Cardiac fibroblast (primary cell): Measurements from ENCODE around the gene EPHX1.

Experiments used
- DNase-seq, 2 donors: peaks; one replicate each; pipeline versions ENCODE4 v3.0.0 to v3.0.0-alpha.2; 2010; ENCODE audit warnings: low read depth in 2 of 2
- H3K4me3 ChIP-seq, 2 donors: replicated peaks in 1 of 2; 1 replicate in 1 of 2; 2 replicates in 1 of 2; pipeline ENCODE4 v1.5.1; 2011; ENCODE audit warnings: low read depth in 2 of 2, low read length in 2 of 2, mild to moderate bottlenecking in 2 of 2, moderate library complexity in 1 of 2
- TF ChIP-seq, protein P1 (sequence below): IDR thresholded peaks from one replicate; pipeline ENCODE4 v1.5.1; 2011; ENCODE audit warnings: low read depth, mild to moderate bottlenecking, low read length, inconsistent platforms

The EPHX1 gene

DNA sequence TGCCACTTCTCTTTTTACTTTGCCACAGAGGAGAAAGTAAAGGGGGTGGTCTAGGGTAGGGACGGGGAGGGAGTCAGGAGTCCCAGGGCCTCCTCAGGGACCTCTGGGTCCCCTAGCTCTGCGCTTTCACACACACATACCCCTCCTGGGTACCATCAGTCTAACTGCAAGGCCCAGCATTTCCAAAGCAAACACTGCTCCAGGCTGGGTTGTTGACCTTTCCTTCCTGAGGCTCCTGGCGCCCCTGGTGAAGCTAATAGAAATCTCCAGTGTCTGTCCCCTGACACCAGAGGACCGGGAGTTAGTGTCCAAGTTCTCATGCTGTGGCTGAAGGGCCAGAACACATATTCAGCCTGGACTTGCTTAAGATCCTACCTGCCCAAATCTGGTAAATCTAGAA, 68.4 kb downstream of the EPHX1 start:
- no peak overlapping the region for H3K4me3 ChIP-seq
- DNase-seq, result no peak
- TF ChIP-seq, protein P1, sequence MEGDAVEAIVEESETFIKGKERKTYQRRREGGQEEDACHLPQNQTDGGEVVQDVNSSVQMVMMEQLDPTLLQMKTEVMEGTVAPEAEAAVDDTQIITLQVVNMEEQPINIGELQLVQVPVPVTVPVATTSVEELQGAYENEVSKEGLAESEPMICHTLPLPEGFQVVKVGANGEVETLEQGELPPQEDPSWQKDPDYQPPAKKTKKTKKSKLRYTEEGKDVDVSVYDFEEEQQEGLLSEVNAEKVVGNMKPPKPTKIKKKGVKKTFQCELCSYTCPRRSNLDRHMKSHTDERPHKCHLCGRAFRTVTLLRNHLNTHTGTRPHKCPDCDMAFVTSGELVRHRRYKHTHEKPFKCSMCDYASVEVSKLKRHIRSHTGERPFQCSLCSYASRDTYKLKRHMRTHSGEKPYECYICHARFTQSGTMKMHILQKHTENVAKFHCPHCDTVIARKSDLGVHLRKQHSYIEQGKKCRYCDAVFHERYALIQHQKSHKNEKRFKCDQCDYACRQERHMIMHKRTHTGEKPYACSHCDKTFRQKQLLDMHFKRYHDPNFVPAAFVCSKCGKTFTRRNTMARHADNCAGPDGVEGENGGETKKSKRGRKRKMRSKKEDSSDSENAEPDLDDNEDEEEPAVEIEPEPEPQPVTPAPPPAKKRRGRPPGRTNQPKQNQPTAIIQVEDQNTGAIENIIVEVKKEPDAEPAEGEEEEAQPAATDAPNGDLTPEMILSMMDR, result no peak

DNA sequence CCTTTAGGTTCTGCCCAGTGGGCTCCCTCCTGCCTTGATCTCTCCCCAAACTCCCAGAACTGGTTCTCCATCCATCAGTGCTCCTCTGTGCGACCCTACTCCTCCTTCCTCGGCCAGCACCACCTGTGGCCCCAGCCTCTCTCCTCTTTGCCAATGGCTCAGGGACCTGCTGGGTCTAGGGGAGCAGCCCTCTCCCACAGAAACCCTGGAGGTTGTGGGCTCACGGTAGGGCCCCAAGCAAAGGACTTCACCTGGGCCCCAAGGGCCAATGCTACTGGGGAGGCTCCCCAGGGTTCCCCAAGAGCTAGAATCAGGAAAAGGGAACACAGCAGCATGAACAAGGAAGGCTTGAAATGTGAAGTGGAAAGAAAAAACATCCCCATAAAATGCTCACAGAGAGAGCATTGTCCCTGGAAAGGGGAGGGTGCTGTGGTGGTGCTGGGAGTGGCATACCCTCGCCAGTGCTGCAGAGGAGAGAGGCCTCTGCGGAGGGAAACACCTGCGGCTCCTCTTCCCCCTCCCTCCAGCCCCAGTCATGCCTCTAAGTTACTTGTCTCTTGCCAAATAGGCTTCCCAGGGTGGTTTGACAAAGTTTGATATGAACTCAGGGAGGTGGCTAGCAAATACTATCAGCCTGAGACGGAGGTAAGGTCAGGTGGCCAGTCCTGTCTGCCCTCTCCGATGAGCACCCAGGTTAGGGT, 69.7 kb downstream of the EPHX1 start:
- no peak for DNase-seq
- TF ChIP-seq, protein P1, result no peak
- no peak overlapping the region for H3K4me3 ChIP-seq

DNA sequence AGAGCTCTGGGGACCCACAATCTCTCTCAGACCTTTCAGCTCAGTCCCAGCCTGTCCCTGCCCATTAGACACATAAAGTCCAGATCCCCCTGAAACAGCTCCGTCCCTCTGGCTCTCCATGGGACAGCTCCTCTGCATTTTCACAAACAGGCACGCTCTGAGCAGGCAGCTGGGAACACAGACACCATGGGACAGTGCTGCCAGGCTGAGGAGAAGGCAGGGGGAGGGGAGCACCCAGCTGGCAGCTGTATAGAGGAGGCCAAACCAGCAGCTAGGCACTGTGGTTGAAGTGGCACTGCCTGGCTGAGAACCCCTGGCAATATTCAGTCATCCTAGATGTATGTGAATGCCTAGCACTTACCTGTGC, 70.3 kb downstream of the EPHX1 start:
- DNase-seq, result no peak
- no peak overlapping the region for H3K4me3 ChIP-seq

DNA sequence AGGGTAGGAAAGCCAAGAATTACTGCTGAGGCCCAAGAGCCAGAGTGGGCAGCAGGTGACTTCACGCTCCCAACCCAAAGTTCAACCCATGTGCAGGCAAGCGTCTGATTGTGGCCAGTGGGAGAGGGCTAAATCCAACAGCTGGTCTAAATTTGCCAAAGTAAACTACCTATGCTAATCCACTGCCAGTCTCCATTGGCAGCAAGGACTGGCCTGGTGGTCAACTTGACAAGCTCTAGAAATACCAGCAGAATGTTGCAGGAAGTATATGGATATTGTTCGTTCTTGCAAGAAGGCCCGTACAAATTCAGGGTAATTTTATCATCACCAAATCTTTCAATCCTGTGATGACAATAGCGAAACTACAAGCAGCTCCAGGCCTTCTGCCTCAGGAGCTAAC, 70.7 kb downstream of the EPHX1 start:
- no peak for DNase-seq
- TF ChIP-seq, protein P1, result no peak
- peak overlapping the region in 1 of 2 donors; percentile 99 for H3K4me3 ChIP-seq

More for the DNA sequence above, 70.3 kb downstream of the EPHX1 start:
- TF ChIP-seq, protein P1, result no peak

DNA sequence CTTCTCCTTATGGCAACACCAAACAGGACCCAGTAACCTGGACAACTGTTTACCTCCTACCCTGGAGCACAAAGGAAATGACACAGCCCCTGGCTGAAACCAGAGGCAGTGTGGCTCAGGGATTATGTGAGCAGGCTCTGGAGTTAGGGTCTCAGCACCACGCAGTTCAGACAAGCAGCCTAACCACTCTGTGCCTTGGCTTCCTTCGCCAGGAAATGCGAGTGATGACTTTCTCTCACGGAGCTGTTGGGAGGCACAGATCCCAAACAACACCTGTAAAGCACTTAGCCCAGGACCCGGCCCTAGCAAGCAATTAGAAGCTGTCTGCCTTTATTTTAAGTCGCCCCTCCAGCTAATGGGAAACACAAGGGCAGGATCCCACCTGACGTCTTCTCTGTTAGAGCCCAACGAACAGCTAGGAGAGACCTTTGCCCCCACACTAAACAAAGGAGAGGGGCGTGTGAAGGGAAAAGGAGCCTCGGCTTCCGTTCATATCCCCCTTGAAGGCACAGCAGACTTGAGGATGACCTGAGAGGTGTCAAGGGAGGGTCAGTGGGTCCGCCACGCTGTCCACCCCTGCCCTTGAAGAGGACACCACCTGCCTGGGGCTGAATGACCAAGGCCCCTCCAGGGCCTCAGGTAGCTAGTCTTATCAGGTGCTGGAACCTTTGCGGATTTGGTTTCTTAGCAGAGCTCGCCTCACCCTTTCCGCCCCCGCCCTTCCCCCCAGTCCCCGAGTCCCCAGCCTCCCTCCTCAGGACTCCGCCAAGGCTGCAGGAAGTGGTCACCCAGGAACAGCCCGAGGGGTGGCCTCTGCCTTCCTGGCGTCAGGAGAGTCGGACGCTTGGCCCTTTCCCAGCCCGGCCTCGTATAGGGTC, 71.4 kb downstream of the EPHX1 start:
- H3K4me3 ChIP-seq, result peak overlapping the region; percentile 99
- TF ChIP-seq, protein P1, result no peak
- peak; percentile 25 to 49 for DNase-seq

DNA sequence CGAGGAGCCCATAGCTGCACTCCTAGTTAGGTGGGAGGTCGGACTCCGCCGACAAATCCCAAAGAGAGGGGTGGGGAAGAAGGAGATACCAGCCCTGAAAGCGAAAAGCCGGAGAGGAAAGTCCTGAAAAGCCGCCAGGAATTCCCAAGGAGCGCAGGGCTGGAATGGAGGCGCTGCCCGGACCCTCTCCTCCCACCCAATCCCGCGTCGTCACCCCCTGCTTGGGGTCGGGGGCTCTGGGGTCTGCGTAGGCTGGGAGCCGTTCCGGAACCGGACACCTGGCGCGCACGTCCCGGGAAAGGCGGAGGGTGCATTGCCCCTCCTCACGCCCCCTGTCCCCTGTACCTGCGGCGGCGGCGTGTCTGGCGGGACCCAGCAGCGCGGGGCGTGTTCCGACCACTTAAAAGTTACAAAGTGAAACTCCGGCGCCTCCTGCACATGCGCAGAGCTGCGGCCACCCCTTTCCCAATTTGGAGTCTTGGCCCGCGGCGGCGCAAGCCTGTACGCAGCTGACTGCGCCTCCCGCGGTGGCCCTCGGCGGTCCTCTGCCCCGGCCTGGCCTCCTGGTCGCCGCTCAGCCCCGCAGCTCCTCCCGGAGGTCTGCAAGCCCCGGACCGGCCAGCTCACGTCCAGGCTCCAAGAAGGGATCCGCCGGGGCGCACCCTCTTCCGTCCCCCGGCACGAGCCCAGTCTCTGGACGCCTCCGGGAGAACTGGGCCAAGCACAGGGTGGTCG, 72.2 kb downstream of the EPHX1 start, which contains the start of gene TMEM63A:
TSS of gene TMEM63A (minus strand) at position 422 of the 735 bp plus-strand sequence. CDS start 4,800 bp downstream, outside the sequence.
- peak within 1 kb of the TSS; percentile 99 for H3K4me3 ChIP-seq
- DNase-seq, result peak; percentile 85 to 90
- TF ChIP-seq, protein P1, result peak; percentile 28
